Stimulated activated CD8-positive, alpha-beta memory T cell treated with anti-CD3 and anti-CD28 coated beads, Interleukin-12 subunit alpha, Interleukin-12 subunit beta, amount 100 ng/mL, for 4 hours (primary cell): ENCODE measurements around the gene RBM20.

Experiments used
- DNase-seq: peaks from one replicate; pipeline ENCODE4 v3.0.0-alpha.2; 2020; ENCODE audit warnings: low read depth

RBM20 gene

DNA sequence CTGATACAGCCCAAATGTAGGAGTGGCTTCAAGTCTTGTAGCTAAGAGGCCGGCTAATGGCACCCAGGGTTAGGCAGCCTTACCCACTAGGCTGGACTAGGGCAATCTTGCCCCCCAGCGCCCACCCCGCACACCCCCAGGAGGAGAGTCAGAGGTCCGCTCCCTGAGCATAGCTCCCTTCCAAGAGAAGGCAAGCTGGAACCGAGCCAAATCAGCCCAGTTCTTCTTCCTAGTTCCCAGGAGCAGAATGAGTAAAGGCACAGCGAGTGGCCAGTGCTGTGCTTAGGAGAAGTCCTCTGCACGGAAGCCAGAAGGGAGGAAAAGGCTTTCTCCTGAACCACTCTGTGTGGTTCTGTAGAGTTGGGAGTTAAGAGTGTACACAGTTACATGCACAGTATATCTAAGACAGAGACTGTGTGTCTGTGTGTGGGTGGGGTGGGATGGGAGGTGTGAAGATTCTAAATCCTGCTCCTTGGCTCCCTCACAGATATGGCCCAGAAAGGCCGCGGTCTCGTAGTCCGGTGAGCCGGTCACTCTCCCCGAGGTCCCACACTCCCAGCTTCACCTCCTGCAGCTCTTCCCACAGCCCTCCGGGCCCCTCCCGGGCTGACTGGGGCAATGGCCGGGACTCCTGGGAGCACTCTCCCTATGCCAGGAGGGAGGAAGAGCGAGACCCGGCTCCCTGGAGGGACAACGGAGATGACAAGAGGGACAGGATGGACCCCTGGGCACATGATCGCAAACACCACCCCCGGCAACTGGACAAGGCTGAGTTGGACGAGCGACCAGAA is 167.8 kb downstream of the RBM20 start:
- no peak for DNase-seq

DNA sequence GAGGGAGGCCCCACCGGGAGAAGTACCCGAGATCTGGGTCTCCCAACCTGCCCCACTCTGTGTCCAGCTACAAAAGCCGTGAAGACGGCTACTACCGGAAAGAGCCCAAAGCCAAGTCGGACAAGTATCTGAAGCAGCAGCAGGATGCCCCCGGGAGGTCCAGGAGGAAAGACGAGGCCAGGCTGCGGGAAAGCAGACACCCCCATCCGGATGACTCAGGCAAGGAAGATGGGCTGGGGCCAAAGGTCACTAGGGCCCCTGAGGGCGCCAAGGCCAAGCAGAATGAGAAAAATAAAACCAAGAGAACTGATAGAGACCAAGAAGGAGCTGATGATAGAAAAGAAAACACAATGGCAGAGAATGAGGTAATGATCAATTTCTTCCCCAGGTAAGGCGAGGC is 168.4 kb downstream of the RBM20 start:
- no peak for DNase-seq

DNA sequence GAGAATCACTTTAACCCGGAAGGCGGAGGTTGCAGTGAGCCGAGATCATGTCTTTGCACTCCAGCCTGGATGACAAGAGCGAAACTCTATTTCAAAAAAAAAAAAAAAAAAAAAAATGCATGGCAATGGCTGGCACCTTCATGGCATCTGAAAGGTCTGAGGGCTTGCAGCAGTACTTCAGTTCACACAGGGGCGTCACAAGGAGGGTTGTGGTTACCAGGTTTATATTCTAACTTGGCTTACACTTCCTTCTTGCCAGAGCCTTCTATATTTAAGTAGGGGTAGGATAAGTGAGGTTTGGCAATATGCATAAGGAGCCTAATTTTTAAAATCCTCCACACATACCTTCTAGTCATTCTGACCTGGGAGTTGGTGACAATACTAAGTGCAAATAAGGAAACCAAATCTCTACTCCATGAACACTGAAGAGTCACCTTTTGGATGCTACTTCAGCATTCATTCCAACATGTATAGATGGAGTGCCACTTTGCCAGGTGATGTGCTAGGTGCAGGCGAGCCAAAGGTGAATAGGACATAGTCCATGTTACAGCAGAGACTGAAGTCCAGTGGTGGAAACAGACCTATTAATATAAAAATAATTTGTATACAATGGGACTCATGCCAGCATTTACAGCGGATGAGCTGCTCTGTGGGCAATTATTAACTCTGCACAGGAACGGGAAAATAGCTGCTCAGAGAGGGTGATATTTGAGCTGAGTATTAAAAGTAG is 169.8 kb downstream of the RBM20 start:
- no peak for DNase-seq

DNA sequence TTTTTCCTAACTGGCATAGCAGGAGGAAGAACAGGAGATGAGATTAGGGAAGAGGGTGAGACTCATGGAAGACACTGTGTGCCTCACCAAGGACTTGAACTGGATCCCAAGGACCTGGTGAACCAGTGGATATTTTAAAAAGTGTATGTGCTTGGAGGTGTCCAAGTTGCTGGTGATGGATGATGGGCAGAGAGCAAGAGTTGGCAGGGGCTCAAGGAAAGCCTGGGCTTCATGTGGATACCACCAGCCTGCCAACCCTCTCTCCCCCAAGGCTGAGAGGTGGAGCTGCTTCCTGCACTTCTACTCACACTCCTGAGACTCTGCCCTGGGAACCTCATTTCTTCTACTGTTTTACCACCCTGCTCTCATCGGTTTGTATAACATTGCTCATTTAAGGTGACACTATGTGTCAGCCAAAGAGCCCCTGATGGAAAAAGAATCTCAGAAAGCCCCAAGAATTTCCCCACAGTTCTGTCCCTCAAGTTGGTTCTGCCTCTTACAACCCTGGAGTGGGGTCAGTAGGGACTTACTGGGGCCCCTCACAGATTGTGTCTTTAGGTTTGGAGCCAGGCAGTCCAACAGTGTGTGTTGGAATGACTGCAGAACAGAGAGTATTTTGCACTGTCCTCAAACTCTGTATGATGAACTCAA is 171.3 kb downstream of the RBM20 start:
- DNase-seq, result no peak

- no peak for DNase-seq
Observed at GRCh38 chr10:110817614-110818013, 173.5 kb downstream of the RBM20 start.

- no peak for DNase-seq
Observed at GRCh38 chr10:110818311-110819256, 174.4 kb downstream of the RBM20 start.

DNA sequence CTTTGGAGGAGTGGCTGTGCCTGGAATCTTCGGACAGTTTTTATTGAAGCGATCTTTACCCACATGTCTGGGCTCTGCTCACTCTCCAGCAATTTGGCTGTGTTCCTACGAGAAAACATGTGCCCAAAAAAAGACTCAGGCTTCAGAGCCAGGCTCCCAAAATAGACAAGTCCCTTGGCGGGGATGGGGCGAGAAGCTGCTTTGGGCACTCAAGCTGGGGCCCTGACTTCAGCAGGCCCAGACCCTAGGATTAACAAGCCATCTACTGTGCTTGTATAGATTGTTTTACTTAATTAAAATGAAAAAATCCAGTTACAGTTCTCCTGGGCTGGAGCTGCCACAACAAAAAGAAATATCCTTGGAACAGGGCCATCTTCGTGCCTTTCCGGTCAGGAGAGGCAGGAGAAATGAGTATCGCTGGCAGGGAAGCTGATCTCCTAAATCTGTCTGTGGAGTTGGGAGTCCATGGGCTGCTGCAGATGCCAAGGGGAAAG is 176.2 kb downstream of the RBM20 start:
- no peak for DNase-seq

DNA sequence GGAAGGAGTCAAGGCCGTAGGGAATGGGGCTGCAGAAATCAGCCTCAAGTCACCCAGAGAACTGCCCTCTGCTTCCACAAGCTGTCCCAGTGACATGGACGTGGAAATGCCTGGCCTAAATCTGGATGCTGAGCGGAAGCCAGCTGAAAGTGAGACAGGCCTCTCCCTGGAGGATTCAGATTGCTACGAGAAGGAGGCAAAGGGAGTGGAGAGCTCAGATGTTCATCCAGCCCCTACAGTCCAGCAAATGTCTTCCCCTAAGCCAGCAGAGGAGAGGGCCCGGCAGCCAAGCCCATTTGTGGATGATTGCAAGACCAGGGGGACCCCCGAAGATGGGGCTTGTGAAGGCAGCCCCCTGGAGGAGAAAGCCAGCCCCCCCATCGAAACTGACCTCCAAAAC is 177.4 kb downstream of the RBM20 start:
- no peak for DNase-seq

DNA sequence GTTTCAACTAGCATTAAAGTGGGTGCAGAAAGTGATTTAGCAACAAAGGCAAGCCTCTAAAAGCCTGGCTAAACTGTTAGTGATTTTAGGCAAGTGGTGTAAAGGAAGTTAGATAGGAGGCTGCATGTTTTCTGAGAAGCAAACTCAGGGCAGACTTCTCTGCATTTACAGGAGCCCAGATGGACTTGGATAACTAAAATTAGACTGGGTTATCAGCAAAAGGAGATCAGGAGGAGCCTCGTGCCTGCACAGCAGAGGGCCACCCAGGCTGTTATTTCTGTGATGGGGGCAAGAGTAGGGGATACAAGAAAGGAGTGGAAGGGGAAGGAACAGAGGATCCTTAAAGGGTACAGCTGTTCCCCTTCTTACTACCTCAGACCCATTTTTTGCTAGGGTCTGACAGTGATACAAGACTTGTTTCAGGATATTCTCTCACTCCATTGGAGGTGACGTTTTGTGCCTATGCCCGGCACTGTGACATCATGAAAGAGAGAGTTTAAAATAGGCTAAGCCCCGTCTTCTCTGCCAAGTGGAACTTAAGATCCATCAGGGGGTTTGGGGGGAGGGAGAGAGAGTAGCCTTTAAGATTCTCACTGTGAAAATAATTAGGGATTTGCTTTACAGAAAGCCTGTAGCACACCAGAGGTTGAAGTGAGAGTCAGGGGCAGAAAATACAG is 178.0 kb downstream of the RBM20 start:
- no peak for DNase-seq

GRCh38 chr10:110822712-110823311 is 178.7 kb downstream of the RBM20 start:
- no peak for DNase-seq

DNA sequence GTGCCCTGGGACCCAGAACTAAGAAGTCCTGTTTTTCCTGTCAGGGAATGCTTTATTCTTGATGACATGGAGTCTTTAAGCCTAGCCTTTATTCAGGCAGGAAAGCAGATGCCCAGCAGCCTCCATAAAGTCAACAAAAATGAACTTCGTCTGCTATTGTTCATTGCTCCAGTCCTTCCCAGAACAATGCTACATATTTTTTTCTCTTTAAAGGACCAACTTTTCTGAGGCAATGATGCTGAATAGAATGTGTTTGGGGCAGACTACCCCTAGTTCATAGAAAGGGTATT is 180.0 kb downstream of the RBM20 start:
- DNase-seq, result no peak

- DNase-seq, result no peak
Observed at GRCh38 chr10:110824660-110825059, 180.5 kb downstream of the RBM20 start.

- no peak for DNase-seq
Observed at GRCh38 chr10:110825508-110825907, 181.4 kb downstream of the RBM20 start.

GRCh38 chr10:110827410-110827809 is 183.3 kb downstream of the RBM20 start:
- no peak for DNase-seq

DNA sequence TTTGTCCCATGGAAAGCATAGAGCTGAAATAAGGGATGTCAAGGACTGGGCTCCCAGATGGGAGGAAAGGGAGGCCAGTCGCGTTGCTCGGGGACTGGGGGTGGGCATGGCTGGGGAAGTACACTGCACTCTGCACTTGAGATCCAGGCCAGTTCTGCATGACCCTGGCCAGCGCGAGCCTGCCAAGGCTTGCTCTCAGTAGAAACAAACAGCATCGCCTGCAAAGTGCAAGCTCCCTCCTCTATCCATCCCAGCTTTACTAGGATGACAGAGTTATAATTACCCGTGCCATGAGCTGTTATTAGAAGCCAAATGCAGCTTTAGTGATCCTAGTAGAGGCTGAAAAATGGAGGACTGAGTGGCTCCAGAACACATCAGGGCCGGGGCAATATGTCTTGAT is 183.7 kb downstream of the RBM20 start:
- DNase-seq, result no peak

DNA sequence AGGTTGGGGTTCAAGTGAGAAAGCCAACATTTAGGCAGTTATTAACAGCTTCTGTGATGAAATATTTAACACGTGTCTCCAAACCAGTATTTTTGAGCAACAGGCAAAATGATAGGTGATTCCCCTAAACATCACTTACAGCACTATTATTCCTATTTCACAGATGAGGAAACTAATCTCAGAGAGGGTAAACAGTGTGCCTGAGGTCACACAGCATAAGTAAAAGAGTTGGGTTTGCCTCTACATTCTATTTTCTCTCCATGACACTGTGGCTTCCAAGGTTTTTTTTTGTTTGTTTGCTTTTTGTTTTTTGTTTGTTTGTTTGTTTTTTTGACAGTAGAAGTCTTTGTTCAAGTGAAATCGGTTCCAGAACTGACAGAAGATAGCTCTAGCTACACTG is 184.4 kb downstream of the RBM20 start:
- no peak for DNase-seq

- DNase-seq, result no peak
Observed at GRCh38 chr10:110829721-110830410, 185.7 kb downstream of the RBM20 start.

DNA sequence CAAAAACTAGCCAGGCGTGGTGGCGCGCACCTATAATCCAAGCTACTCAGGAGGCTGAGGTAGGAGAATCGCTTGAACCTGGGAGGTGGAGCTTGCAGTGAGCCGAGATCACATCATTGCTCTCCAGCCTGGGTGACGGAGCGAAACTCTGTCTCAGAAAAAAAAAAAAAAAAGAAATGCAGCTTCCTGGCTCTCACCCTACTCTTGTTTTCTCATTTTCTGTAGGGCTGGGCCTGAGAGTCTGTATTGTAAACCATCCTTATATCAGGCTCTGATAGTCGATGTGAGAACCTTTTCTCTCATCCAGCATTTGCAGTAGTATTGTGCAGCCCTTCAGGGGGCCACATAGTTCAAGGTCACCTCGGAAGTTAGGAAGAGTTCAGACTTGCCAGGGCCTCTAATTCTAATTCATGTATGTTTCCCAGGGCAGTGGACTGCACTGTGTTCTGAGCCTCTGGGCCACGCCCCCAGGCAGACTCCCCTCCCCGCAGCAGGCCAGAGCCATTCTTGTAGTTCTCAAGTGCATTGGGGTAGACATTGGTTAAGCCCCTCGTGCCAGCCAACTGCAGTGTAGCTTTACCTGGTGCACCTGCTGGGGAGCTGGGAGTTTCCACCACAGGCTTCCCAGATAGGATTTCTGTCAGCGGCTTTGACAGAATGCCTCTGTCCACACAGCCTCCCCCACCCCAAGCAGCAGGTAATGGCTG is 189.3 kb downstream of the RBM20 start:
- no peak for DNase-seq

GRCh38 chr10:110833941-110834628 is 189.9 kb downstream of the RBM20 start:
- DNase-seq, result no peak
